Ishikawa (cell line): ENCODE results near the gene JUNB.

Source experiments
- CEBPB ChIP-seq: IDR thresholded peaks from 2 replicates; pipeline ENCODE4 v1.6.1; 2012
- CREB1 ChIP-seq: IDR thresholded peaks from 2 replicates; pipeline ENCODE4 v1.6.1; 2012; ENCODE audit warnings: low read depth
- EGR1 ChIP-seq: IDR thresholded peaks from 2 replicates; pipeline ENCODE4 v1.6.1; 2012
- EP300 ChIP-seq: IDR thresholded peaks from 2 replicates; pipeline ENCODE4 v1.6.1; 2012; ENCODE audit warnings: borderline replicate concordance
- FOXM1 ChIP-seq: IDR thresholded peaks from 2 replicates; pipeline ENCODE4 v1.6.1; 2012; ENCODE audit warnings: low read depth, borderline replicate concordance
- NFIC ChIP-seq: IDR thresholded peaks from 2 replicates; pipeline ENCODE4 v1.6.1; 2012
- TAF1 ChIP-seq: IDR thresholded peaks from 2 replicates; pipeline ENCODE4 v1.6.1; 2012; ENCODE audit warnings: low read depth, mild to moderate bottlenecking
- YY1 ChIP-seq: IDR thresholded peaks from 2 replicates; pipeline ENCODE4 v1.6.1; 2012; ENCODE audit warnings: low read depth
- TF ChIP-seq, protein P1 (sequence below): IDR thresholded peaks from 2 replicates; pipeline ENCODE4 v1.6.1; 2012
- TF ChIP-seq, protein P2 (sequence below): IDR thresholded peaks from 2 replicates; pipeline ENCODE4 v1.6.1; 2012

GRCh38 chr19:12788682-12789097 is 2.6 kb upstream of the JUNB start:
- peak; percentile 77; the same call in 1 of the 2 replicates for TF ChIP-seq FOXM1
- TF ChIP-seq, protein P1, sequence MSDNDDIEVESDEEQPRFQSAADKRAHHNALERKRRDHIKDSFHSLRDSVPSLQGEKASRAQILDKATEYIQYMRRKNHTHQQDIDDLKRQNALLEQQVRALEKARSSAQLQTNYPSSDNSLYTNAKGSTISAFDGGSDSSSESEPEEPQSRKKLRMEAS: peak; percentile 65
- peak; percentile 74 for TF ChIP-seq EGR1
- TF ChIP-seq NFIC: peak; percentile 96
- TF ChIP-seq CEBPB: peak; percentile 5; the same call in 1 of the 2 replicates
- no peak for TF ChIP-seq YY1
- TF ChIP-seq CREB1: no peak
- TF ChIP-seq, protein P2, sequence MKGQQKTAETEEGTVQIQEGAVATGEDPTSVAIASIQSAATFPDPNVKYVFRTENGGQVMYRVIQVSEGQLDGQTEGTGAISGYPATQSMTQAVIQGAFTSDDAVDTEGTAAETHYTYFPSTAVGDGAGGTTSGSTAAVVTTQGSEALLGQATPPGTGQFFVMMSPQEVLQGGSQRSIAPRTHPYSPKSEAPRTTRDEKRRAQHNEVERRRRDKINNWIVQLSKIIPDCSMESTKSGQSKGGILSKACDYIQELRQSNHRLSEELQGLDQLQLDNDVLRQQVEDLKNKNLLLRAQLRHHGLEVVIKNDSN: peak; percentile 16; the same call in 1 of the 2 replicates
- no peak for TF ChIP-seq TAF1
- peak; percentile 87 for TF ChIP-seq EP300
